HG03045 (cell line): ENCODE measurements around the gene PEX5L.
"Not testable (repeated sequence)": the region's sequence is repeated elsewhere in the genome, so short reads cannot be mapped to it uniquely, and the experiment has no call there.

Source experiments
- ATAC-seq: cut with Tn5 transposase; IDR thresholded peaks from one replicate; pipeline ENCODE4 v1.9.1; 2021; ENCODE audit warnings: mild to moderate bottlenecking, moderate library complexity; ENCODE audit not compliant: unreplicated experiment

The PEX5L gene

DNA sequence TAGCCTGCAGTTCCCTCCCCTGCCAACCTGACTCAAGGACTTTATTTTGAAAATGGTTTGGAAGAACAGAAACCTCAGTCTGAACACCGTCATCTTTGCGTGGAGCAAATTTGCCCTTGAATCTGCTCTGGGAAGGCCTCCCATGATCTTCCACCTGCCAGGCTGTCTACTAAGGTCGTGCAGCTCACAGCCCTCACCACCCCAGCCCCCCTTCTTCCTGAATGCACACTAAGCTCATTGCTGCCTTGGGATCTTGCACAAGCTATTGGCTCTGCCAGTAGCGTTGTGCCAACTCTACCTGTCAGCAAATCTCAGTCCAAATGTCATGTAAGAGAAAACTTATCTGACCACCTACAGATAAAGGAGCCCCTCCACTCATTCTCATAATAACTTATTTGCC, 242.4 kb downstream of the PEX5L start:
- no peak for ATAC-seq

DNA sequence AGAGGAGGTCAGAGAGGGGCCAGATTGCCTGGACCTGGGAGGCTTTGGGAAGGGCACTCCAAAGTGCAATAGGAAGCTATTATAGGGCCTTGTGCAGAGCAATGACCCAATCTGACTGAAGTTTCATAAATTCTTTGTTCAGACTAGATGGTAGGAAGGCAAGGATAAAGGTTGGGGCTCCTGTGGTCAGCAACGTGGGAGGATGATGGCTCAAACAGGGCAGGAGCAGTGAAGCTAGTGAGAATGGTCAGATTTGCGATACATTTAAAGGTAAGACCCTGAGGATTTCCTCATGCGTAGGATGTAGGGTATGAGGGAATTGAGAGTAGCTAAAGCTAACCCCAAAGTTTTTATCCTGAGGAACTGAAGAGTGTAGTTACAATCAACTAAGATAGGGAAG, 244.9 kb downstream of the PEX5L start:
- no peak for ATAC-seq

DNA sequence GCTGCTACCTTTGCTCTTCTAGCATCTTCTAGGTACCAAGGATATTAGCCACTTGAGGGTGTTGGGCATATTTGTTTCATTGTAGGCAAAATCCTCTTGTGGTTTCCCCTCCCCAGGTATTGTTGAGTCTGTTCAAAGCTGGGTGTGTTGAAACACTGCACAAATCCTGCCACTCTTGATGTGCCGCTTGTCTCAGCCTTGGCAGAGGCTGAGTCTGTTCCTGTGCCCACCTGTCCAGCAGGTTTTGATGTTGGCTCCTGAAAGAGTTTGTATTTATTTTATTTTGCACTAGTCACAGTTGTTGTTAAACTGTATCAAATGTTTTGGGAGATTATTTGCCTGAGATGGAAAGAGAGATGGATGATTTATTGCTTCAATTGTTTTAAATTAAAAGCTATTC, 247.7 kb downstream of the PEX5L start:
- no peak for ATAC-seq

DNA sequence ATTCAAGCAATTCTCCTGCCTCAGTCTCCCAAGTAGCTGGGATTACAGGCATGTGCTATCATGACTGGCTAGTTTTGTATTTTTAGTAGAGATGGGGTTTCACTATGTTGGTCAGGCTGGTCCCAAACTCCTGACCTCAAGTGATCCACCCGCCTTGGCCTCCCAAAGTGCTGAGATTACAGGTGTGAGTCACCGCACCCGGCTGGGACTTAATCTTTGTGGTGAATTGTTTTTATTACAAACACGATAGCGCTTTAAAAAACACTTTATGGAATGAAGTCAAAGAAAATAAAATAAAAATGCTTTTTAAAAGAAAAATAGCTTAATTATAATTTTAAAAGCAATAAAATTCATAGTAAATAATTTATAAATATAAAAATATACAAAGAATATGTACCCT, 253.9 kb downstream of the PEX5L start:
- ATAC-seq, result not testable (repeated sequence)

DNA sequence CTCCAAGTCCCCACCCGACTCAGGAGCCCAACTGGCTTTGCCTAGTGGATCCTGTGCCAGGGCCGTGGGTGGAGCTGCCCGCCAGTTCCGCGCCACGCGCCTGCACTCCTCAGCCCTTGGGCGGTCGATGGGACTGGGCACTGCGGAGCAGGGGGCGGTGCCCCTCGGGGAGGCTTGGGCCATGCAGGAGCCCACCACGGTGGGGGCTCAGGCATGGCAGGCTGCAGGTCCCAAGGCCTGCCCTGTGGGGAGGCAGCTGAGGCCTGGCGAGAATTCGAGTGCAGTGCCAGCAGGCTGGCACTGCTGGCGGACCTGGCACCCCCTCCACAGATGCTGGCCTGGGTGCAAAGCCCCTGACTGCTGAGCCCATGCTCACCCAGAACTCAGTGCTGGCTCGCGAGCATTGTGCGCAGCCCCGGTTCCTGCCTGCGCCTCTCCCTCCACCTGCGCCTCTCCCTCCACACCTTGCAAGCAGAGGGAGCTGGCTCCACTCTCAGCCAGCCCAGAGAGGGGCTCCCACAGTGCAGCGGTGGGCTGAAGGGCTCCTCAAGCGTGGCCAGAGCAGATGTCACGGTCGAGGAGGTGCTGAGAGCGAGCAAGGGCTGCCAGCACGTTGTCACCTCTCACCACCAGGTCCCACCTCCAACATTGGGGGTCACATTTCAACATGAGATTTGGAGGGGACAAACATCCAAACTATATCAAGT, 261.2 kb downstream of the PEX5L start:
- ATAC-seq, result no peak

DNA sequence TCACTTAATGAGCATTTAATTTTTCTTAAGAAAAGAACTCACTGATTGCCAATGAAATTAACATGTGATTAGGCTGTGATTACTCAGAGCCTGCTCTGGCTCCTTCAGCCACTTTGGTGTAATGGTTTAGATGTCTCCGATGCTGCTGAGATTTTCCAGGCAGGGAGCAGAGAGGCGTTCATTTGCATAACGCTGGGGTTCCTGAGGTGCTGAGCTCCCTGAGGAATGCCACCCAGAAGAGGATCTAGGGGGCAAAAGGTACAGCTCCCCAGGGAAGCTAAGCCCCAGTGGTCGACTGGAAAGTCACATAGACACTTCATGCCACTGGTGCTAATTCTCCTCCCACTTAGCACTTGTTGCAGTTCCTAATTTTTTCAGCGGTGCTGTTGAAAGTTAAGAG, 264.4 kb downstream of the PEX5L start:
- ATAC-seq, result no peak

DNA sequence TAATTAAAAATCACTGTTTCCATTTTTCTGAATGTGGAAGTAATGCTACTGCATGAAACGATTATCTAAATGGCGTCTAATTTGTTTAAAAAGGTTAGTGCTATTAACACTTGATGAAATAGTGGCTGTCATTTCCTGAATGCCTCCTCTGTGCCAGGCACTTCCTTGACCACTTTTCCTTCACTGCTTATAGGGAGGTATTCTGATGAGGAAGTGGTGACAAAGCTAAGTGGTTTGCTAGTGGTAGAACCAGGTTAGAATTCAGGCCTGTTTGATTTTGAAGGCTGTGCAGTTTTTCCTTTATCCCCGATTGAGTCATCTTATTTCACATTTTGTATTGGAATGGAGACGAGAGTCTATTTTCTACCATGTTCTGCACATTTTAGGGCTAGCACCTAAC, 264.9 kb downstream of the PEX5L start:
- ATAC-seq, result no peak

DNA sequence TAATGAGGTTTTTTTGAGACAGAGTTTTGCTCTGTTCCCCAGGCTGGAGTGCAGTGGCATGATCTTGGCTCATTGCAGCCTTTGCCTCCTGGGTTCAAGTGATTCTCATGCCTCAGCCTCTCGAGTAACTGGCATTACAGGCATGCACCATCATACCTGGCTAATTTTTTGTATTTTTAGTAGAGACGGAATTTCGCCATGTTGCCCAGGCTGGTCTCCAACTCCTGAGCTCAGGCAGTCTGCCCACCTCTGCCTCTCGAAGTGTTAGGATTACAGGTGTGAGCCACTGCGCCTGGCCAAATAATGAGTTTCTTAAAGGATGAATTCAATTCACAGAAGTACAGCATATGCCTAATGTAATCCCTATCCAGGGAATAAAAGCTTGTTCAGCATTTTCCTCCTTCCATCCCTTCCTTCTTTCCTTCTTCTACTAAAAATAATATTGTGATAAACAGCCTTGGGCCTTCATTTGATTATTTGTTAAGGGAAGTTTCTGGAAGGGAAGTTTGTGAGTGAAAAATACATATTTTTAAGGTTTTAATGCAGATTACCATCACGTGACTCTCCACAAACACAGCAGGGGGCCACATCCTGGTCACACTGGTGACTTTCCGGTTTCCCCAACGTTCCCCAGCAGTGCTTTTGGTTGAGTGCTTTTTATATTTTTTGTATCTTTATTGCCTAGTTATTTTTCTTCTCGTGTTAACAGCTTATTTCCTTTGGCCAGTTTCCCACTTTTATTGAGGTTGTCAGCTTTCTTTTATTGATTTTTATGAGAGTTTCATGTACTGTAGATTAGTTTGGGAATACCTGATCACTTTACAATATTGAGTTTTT, 267.1 kb downstream of the PEX5L start:
- no peak for ATAC-seq

DNA sequence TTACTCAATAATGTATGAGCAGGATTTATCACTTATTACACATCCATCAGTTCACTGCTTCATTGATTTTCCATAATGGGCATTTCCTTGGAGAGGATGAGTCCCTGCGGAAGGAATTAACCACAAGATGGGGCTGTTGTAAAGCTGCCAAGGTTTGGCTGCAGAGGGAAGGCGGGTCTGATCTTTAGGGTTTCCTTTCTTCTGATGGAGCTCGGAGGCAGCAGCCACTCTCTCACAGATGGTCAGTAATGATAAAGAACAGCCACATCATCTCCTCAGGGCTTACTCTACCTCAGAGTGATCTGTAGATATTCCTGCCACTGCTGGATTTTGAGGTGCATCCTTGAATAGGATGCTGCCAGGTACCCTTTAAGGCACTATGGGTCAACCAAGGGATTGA, 268.7 kb downstream of the PEX5L start:
- no peak for ATAC-seq

DNA sequence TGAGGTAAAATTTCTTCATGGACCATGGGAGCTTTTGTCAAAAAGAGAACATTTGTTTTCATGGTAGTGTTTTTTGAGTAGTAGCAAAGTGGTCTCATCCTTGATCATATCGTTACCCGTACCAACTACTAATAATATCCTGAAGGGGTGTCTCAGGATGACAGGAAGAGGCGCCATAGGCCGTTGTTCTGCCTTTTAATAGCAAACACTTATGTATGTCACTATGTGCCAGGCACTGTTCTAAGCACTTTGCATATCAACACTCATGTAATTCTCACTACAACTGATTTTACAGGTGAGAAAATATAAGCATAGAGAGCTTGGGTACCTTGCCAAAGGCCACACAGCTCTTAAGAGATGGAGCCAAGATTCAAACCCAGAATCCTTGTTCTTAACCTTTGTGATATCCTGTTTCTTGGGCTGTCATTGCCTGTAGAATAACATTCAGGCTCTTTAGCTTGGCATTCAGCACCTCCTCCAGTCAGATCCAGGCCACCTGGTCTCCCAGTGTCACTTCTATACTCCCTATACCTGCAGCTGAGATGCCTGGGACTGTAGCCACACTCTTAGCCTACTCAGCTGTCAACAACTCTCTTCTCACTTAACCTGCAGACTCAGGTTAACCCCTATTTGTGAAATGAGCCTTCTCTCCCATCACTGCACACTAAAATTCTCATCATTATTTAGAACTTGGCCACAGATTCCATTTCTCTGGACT, 270.2 kb downstream of the PEX5L start:
- no peak for ATAC-seq

DNA sequence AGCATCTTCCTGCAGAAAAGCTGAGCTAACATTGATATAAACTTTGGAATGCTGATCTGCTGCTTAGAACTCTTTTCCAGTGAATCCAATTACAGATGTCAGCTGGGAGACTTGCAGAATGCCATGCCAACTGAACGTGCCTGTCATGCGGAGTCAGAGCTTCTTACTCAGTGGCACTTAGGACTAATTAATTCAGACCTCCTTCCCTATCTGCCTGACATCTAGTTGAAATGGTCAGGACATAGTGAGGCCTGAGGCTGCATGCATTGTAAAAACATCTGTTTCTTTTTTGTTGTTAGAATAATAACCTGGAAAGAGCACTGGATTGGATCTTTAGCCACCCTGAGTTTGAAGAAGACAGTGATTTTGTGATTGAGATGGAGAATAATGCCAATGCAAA, 271.3 kb downstream of the PEX5L start:
- no peak for ATAC-seq

DNA sequence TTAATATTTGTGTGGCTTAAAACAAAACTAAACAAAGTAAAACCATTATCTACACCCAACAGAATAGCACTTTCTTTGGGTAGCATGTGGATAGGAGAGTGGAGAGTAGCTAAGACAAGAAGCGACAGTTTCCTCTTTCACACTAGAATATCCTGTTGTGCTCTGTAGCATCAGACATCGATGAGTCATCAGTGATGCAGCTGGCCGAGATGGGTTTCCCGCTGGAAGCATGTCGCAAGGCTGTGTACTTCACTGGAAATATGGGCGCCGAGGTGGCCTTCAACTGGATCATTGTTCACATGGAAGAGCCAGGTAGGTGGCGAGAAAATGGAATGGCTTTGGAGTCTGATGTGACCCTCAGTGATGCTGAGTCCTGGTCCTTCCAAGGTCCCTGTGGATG, 275.8 kb downstream of the PEX5L start:
- no peak for ATAC-seq

DNA sequence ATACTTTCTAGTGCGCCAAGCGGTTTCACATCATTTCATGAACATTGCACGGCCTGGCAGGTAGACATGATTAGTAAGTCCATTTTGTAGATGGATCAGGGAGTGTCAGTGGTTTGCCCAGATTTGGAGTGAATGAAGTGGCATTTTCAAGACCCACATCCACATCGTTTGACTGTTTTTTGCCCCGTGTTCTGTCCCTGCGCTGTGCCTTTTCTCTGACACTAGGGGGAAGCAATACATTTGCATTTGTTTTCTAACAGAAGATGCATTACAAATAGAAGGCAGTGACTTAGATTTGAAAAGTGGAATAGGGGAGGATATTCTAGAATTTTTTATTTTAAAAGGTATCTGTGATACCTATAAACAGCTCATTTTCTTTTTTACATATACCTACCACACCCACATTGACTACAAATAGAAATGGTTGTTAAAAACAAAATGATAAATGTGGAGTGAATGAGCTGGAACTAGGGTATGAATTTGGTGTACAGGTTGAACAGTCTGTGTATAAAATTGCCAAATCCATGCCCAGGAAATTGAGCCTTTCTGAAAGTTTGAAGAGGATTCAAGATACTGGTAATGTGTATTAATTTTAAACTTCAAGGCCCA, 285.9 kb downstream of the PEX5L start:
- ATAC-seq, result no peak

DNA sequence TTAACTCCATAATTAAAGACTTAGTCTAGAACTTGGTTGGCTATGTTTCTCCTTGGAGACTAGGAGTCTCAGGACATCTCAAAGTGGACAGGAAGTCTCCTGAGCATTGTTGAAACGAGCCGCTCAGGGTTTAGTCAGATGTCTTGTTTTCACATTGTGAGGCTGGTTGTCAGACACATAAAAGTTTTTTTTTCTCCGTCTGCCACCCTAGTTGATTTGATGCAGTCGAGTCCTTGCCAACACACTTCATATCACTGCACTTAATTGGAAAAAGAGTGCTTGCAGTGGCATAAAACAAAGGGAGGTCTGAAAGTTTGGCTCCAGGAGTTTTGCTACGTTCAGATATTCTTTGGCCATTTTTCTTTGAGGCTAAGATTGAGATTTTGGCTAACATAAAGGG, 291.0 kb downstream of the PEX5L start:
- no peak for ATAC-seq

DNA sequence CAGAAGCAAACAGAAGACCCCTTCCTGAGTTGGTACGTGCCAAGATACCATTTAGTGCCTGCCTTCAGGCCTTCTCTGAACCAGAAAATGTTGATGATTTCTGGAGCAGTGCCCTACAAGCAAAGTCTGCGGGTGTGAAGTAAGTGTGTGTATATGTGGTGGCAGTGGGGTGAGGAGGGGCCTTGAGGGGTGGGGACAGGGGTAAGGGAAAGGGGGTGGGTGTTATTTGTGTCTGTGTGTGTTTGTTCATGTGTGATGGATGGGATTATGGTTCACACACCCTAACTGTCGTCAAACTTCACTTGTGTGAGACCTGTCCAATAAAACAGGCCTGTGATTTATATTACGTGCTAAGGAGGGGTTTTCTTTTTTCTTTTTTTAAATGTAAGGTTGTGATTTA, 291.7 kb downstream of the PEX5L start:
- no peak for ATAC-seq
